ENCODE data around the gene UBN1.

DNA sequence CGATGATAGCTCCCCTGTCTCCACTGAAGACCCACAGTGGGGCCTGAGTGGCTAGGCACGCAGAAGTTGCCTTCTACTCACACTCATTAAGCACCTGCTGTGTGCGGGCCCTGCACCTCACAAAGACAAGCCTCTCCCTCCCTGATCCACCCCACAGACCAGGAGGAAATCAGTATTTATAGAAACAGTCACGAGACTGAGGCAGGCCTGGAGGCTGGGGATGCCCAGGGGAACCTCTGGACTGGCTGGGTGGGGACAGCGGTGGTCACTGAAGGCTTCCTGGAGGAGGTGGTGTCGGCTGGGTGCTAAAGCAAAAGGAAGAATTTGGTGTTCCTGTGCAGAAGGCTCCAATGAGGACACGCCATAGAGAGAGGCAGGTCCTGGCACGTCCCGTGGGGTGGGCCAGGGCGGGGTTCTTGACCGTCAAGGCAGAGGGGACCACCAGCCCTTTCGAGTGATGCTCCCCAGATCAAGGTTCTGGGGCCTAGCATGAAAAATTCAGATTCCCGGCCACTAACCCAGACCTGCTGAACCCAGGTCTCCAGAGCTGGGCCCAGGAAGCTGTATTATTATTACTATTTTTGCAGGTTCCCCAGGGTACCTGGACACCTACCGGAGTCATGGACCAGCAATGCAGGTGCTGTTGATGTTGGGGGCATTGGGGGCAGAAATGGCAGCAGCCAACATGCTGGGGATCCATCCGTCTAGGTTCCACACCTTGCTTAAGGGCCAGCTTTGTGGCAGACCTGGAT lies 66.7 kb downstream of the UBN1 start:
- TF ChIP-seq, protein P1, sequence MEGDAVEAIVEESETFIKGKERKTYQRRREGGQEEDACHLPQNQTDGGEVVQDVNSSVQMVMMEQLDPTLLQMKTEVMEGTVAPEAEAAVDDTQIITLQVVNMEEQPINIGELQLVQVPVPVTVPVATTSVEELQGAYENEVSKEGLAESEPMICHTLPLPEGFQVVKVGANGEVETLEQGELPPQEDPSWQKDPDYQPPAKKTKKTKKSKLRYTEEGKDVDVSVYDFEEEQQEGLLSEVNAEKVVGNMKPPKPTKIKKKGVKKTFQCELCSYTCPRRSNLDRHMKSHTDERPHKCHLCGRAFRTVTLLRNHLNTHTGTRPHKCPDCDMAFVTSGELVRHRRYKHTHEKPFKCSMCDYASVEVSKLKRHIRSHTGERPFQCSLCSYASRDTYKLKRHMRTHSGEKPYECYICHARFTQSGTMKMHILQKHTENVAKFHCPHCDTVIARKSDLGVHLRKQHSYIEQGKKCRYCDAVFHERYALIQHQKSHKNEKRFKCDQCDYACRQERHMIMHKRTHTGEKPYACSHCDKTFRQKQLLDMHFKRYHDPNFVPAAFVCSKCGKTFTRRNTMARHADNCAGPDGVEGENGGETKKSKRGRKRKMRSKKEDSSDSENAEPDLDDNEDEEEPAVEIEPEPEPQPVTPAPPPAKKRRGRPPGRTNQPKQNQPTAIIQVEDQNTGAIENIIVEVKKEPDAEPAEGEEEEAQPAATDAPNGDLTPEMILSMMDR (IDR thresholded peaks at IDR 0.05): no peak
- TF ChIP-seq POLR2A (IDR thresholded peaks at IDR 0.05) (no peak), EP300 (IDR thresholded peaks at IDR 0.05) (no peak)

Measured in tibial nerve (tissue), 4 donors.